GM12872 (cell line): Measurements from ENCODE around the gene KRT75.

ENCODE experiments used
- CTCF ChIP-seq: IDR thresholded peaks from 3 replicates; pipeline ENCODE4 v1.5.1; 2011; ENCODE audit warnings: low read depth, mild to moderate bottlenecking, low read length, moderate library complexity; ENCODE audit not compliant: insufficient read depth

Gene KRT75

GRCh38 chr12:52423661-52424500 lies 10.3 kb downstream of the KRT75 start:
- TF ChIP-seq CTCF, result no peak

- no peak for TF ChIP-seq CTCF
Measured at GRCh38 chr12:52423035-52423434, 11.1 kb downstream of the KRT75 start.

GRCh38 chr12:52419656-52420055 lies 14.5 kb downstream of the KRT75 start:
- no peak for TF ChIP-seq CTCF

- no peak for TF ChIP-seq CTCF
Measured at GRCh38 chr12:52418576-52419110, 15.5 kb downstream of the KRT75 start.

- TF ChIP-seq CTCF, result no peak
Measured at GRCh38 chr12:52417740-52418139, 16.4 kb downstream of the KRT75 start.

- TF ChIP-seq CTCF, result no peak
Measured at GRCh38 chr12:52416795-52417194, 17.4 kb downstream of the KRT75 start.

- TF ChIP-seq CTCF, result no peak
Measured at GRCh38 chr12:52415870-52416750, 18.1 kb downstream of the KRT75 start.
